HG03108 (cell line): ENCODE measurements around the gene GALNT13.
A peak's percentile ranks its signal among the peaks of the same experiment; 100 is the strongest.

ENCODE experiments used
- ATAC-seq: cut with Tn5 transposase; IDR thresholded peaks from one replicate; pipeline ENCODE4 v1.9.1; 2021; ENCODE audit warnings: moderate library complexity; ENCODE audit not compliant: unreplicated experiment

The GALNT13 gene

DNA sequence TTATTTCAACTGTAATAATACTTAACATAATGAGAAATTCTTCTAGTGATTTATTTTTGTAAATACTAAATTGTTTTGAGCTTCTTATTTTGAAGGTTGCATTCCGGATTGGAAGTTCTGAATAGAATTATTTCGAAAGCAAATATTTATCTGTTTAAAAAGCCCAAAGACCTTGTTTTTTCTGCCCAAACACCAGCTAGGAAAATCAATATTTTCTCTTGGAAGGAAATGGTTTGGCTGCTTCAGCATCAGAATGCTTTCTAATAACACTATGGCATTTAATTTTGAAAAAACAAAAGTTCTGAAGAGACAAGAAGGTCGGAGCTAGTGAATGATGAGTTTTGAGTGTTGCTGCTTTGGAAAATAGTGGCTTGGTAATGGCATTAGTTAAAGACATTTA, 522.9 kb downstream of the GALNT13 start:
- ATAC-seq = no peak

DNA sequence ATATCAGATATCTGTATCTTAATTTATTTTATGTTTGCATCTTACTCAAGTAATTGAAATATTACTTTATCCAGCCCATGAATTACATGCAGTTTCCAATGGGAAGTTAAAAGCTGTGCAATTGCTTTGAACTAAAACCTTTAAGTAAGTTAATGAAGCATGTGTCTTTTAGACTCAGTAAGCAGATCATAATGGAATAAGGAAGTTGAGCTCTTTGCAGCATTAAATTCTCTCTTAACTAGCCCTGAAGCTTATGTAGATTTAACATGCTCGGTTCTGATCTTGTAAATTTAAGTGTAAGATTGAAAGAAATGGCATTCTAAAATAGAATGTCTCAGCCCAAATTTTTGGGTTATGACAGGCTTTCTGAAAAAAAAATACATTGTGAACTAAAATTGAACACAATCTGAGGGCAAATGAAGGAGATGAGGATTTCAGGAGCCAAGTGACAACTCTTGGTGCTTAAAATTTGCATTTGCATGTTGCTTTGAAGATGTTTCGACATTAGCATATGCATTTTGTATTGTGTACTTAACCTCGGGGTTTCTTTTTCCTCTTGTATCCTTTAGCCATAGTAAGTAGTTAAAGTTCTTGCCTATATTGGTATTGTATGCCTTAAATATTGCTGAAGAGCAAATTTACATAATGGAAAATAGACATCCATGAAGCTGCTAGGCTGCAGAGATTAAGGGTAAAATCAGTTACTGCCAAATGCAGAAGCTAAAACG, 529.0 kb downstream of the GALNT13 start:
- no peak for ATAC-seq

DNA sequence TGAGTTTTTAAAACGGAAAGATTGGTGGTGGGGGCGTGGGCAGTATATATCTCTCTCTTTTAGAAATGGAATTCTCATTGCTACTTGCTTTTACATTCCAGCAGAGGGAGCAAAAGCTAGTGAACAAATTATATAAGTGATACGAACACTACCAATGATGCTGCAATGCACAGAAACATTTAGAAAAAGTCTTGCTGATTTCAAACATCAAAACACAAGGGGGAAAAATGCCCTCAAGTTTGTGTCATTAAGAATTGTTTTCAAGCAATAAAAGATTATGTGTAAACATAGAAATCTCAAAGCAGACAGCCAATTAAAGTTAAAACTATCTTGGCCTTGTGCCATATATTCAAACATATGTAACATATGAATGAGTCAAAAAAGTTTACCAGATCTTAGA, 530.5 kb downstream of the GALNT13 start:
- ATAC-seq = no peak

GRCh38 chr2:154403242-154403790, 531.6 kb downstream of the GALNT13 start:
- ATAC-seq = no peak

GRCh38 chr2:154408786-154409185, 537.1 kb downstream of the GALNT13 start:
- ATAC-seq = no peak

- no peak for ATAC-seq
Measured at GRCh38 chr2:154422251-154422650, 550.5 kb downstream of the GALNT13 start.

GRCh38 chr2:154425994-154426393, 554.3 kb downstream of the GALNT13 start:
- no peak for ATAC-seq

GRCh38 chr2:154427453-154427852, 555.7 kb downstream of the GALNT13 start:
- no peak for ATAC-seq

DNA sequence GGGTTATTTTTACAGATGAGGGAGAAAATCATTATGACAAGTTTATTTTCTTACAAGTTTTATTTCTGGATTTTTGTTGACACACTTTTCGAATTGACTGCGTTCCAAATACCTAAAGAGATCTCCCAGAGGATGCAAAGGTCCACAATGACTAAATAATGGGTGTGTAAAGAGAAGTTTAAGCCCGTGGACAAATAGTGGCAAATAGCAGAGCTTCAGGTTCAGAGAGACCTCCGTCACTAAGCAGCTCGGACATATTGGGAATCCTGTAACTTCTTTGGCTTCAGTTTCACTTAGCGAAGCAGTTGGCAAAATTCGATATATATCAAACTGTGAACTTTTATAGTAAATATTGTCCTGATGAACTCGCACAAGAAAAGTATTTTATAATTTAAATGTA, 556.3 kb downstream of the GALNT13 start:
- ATAC-seq = no peak

DNA sequence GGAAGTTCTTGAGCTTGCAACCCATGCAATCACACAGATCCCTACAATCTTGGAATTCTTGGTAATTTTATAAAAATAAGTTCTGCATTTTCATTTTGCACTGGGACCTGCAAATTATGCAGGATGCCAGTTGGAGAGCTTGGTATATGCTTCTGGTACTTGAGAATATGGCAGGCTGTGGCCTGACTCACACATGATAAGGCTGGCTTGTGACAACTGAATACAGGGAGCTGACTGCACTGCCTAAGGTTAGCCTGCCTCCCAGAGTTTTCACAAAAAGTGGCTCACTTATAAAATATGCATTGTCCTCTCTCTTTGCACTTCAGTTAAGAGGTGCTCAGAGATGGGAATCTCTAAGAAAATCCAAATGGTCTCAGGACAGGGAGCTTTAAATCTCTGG, 561.3 kb downstream of the GALNT13 start:
- ATAC-seq = no peak

- ATAC-seq = no peak
Measured at GRCh38 chr2:154437104-154437503, 565.4 kb downstream of the GALNT13 start.

- no peak for ATAC-seq
Measured at GRCh38 chr2:154439156-154439555, 567.4 kb downstream of the GALNT13 start.

- no peak for ATAC-seq
Measured at GRCh38 chr2:154443919-154444318, 572.2 kb downstream of the GALNT13 start.

GRCh38 chr2:154446324-154446723, 574.6 kb downstream of the GALNT13 start:
- no peak for ATAC-seq

DNA sequence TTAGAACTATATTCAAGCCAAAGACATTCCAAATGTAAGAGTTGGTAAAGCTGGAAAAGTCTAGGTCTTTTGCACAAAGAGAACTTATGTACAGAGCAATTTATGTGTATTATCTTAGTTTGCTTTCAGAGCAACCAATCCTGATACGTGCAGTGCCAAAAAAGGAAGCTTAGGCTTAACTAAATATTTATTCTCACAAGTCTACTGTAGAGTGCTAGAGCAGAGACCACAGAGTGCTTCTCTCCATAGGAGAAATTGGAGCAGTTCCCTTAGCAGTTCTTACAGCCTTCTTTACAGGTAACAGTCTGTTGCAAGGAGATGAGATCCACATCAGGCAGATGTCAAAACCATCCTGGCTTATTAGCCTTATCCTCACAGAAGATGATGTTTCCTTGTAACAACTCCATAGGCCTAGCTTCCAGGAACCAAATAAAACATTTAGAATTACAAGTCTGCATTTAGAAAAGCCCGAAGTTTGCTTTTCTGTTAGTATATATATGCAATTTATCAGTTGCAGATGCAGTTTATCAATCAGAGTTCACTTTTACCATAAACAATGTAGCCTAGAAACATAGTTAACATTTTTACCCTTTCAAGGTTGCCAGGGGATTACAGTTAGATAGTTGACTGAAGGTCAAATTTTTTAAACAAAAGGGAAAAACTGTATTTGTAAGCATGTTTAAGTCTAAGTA, 576.2 kb downstream of the GALNT13 start:
- ATAC-seq = no peak

DNA sequence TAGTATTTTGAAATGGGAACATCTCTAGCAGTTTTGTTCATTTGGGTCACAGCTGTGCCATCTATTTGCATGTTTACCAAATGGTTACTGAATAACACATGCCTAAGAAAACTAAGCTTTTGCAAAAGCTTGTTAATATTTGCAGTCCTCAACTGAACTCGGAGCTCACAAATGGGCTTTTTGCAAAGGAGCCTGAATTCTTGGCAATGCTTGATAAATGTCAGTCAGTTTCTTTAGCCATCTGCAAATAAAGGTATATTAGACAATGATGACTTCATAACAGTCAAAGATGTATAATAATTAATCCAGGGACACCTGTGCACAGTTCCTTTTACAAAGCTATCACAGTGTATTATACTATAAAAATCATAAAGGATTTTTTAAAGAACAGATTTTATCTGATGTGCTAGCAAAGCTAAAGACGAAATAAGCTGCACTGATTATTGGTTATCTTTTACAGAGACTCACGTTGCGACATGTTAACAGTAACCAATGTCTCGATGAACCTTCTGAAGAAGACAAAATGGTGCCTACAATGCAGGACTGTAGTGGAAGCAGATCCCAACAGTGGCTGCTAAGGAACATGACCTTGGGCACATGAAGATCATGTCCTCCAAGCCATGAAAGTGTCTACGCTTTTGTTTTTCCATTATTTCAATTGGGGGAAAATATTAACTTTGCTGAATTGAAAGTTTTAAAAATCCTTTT, 578.4 kb downstream of the GALNT13 start:
- ATAC-seq = no peak

GRCh38 chr2:154452471-154452870, 580.7 kb downstream of the GALNT13 start:
- no peak for ATAC-seq

- peak; percentile 61 for ATAC-seq
Measured at GRCh38 chr2:154452906-154453493, 581.3 kb downstream of the GALNT13 start.

DNA sequence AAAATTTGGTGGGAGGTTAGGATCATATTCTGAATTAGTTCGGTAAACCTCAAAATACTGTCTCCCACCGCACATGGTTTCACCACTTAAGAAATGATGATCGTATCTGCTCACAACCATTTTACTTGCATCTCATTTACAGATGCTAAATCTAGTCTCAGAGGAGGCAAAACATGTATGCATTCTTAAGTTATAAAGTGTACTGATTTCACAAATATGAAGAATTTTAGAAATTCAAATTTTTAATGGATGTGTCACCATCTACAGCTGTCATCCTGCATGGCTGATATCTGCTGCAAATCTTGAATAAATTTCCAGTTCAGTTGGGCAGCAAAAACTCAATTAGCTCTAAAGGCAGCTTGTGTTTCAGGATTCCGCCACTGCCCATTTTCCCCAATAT, 583.4 kb downstream of the GALNT13 start:
- ATAC-seq = no peak

DNA sequence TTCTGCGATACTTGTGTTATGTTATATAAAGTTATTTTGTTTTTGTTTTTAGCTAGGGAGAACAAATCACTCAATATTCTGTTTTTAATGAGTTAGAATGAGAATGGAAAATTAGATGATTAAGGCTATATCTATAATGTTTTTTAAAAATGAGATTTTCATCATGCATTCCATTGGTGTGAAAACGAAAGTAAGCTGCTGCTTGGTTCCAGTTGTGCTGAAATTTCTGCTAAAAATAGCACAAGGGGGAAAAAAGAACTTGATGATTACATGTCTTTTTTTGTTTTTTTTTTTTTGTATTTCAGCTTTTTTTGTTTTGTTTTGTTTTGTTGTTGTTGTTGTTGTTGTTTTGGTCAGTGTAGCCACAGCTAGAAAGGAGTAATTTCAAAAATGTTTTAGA, 584.1 kb downstream of the GALNT13 start:
- no peak for ATAC-seq

- no peak for ATAC-seq
Measured at GRCh38 chr2:154457286-154457685, 585.6 kb downstream of the GALNT13 start.
